Occipital lobe (tissue), 2 donors: ENCODE measurements around the gene CCNJ. TPM values are rescaled to one million over a fixed set of nuclear protein-coding genes. Genes with fewer than 3 reads are reported as not detected.
"Not testable (repeated sequence)": the region's sequence is repeated elsewhere in the genome, so short reads cannot be mapped to it uniquely, and the experiment has no call there.

Experiments
- DNase-seq: peaks from one replicate; lab custom pipeline; 2025; lab: John Stamatoyannopoulos, UW
- total RNA-seq: library from RNA; depleted of rRNA; stranded (reverse); fragments of >200 nt; gene quantifications from one replicate; pipeline ENCODE4 v1.2.3, GENCODE V29; 2014

CCNJ gene
- 19.0 TPM for total RNA-seq

- peak; percentile 78 for DNase-seq
Measured at GRCh38 chr10:96043033-96043892, at the start of gene CCNJ. Gene CCNJ (plus strand): TSS chr10:96043583. CDS start chr10:96044394, 811 bp downstream.

- DNase-seq: not testable (repeated sequence)
Measured at GRCh38 chr10:95994376-95994775, 49.0 kb upstream of the CCNJ start.

- no peak for DNase-seq
Measured at GRCh38 chr10:95998255-95998784, 45.1 kb upstream of the CCNJ start.

- no peak for DNase-seq
Measured at GRCh38 chr10:96013956-96014355, 29.4 kb upstream of the CCNJ start.

- DNase-seq: no peak
Measured at GRCh38 chr10:96014473-96015102, 28.8 kb upstream of the CCNJ start.

GRCh38 chr10:96017191-96017687 is 26.1 kb upstream of the CCNJ start:
- DNase-seq: no peak

- no peak for DNase-seq
Measured at GRCh38 chr10:96021332-96021731, 22.1 kb upstream of the CCNJ start.

- no peak for DNase-seq
Measured at GRCh38 chr10:96022739-96023138, 20.6 kb upstream of the CCNJ start.

- DNase-seq: no peak
Measured at GRCh38 chr10:96023168-96023567, 20.2 kb upstream of the CCNJ start.

GRCh38 chr10:96025566-96025965 is 17.8 kb upstream of the CCNJ start:
- DNase-seq: no peak

GRCh38 chr10:96034625-96035024 is 8.8 kb upstream of the CCNJ start:
- no peak for DNase-seq

GRCh38 chr10:96038476-96039387 is 4.7 kb upstream of the CCNJ start:
- DNase-seq: no peak

- no peak for DNase-seq
Measured at GRCh38 chr10:96041146-96041545, 2.2 kb upstream of the CCNJ start.

- DNase-seq: peak; percentile 48
Measured at GRCh38 chr10:96043893-96044715, 721 bp downstream of the CCNJ start.

GRCh38 chr10:96044736-96045135 is 1.4 kb downstream of the CCNJ start:
- no peak for DNase-seq

GRCh38 chr10:96046546-96046945 is 3.2 kb downstream of the CCNJ start:
- no peak for DNase-seq

GRCh38 chr10:96047004-96047649 is 3.7 kb downstream of the CCNJ start:
- no peak for DNase-seq

GRCh38 chr10:96047925-96048324 is 4.5 kb downstream of the CCNJ start:
- DNase-seq: not testable (repeated sequence)

GRCh38 chr10:96049340-96049739 is 6.0 kb downstream of the CCNJ start:
- DNase-seq: no peak

GRCh38 chr10:96053985-96054384 is 10.6 kb downstream of the CCNJ start:
- DNase-seq: no peak
